Dendritic cell treated with granulocyte-macrophage colony-stimulating factor and Interleukin-4, amounts not matched to agents 40 ng/mL and 50 ng/mL, for 4 days (primary cell): ENCODE results near the gene NKTR.

Experiments
- H3K27ac Mint-ChIP-seq: one replicate; pipeline ENCODE4 v1.8.0; 2022; ENCODE audit warnings: mild to moderate bottlenecking, mixed read lengths
- H3K27me3 Mint-ChIP-seq: one replicate; pipeline ENCODE4 v1.8.0; 2022; ENCODE audit warnings: mild to moderate bottlenecking, mixed read lengths
- H3K36me3 Mint-ChIP-seq: one replicate; pipeline ENCODE4 v1.8.0; 2022; ENCODE audit warnings: low read depth, mixed read lengths
- H3K4me1 Mint-ChIP-seq: one replicate; pipeline ENCODE4 v1.8.0; 2022; ENCODE audit warnings: low read depth, mixed read lengths
- H3K4me3 Mint-ChIP-seq: one replicate; pipeline ENCODE4 v1.8.0; 2022; ENCODE audit warnings: mild to moderate bottlenecking, moderate library complexity, mixed read lengths
- H3K9me3 Mint-ChIP-seq: one replicate; pipeline ENCODE4 v1.8.0; 2022; ENCODE audit warnings: mixed read lengths
- intact Hi-C: fragments of 100-400 bp; cut with micrococcal nuclease; formaldehyde crosslinking; loops from one replicate; pipeline ENCODE4 v1.15.0; 2022

NKTR gene

GRCh38 chr3:42649006-42649405 lies 48.5 kb downstream of the NKTR start:
- Mint-ChIP-seq H3K27me3 (no peaks in the 10 kb centered on the region), H3K27ac (no peak overlapping the region), H3K4me3 (no peak overlapping the region), H3K9me3 (no peaks in the 10 kb centered on the region), H3K4me1 (peaks cover 59% of the 10 kb centered on the region), H3K36me3 (peaks cover 79% of the 10 kb centered on the region)
- intact Hi-C loops, result no loop called here

- H3K27ac Mint-ChIP-seq, result peak overlapping the region; percentile 45
- H3K4me3 Mint-ChIP-seq, result no peak overlapping the region
- no peaks in the 10 kb centered on the region for H3K27me3 Mint-ChIP-seq
- H3K9me3 Mint-ChIP-seq, result no peaks in the 10 kb centered on the region
- H3K4me1 Mint-ChIP-seq, result peaks cover 59% of the 10 kb centered on the region
- intact Hi-C loops, result loop anchor here (5.0 kb wide), 2 partner anchors 67 to 98 kb away; partner anchors contain the start of gene SEC22C
- peaks cover 72% of the 10 kb centered on the region for H3K36me3 Mint-ChIP-seq
Observed at GRCh38 chr3:42649783-42650182, 49.3 kb downstream of the NKTR start.

GRCh38 chr3:42651248-42652091 lies 51.0 kb downstream of the NKTR start:
- Mint-ChIP-seq H3K27ac (peak overlapping the region; percentile 90), H3K36me3 (peaks cover 63% of the 10 kb centered on the region), H3K27me3 (no peaks in the 10 kb centered on the region), H3K4me3 (no peak overlapping the region), H3K9me3 (no peaks in the 10 kb centered on the region), H3K4me1 (peaks cover 75% of the 10 kb centered on the region)
- intact Hi-C loops, result loop anchor here (5.0 kb wide), 2 partner anchors 69 to 96 kb away; partner anchors contain the start of gene SEC22C

- no peaks in the 10 kb centered on the region for H3K27me3 Mint-ChIP-seq
- no peak overlapping the region for H3K4me3 Mint-ChIP-seq
- H3K4me1 Mint-ChIP-seq, result peaks cover 77% of the 10 kb centered on the region
- H3K36me3 Mint-ChIP-seq, result peaks cover 58% of the 10 kb centered on the region
- H3K9me3 Mint-ChIP-seq, result no peaks in the 10 kb centered on the region
- intact Hi-C loops, result loop anchor here (5.0 kb wide), 2 partner anchors 70 to 95 kb away; partner anchors contain the start of gene SEC22C
- H3K27ac Mint-ChIP-seq, result peak overlapping the region; percentile 90
Observed at GRCh38 chr3:42652251-42652610, 51.7 kb downstream of the NKTR start.

GRCh38 chr3:42652611-42653302 lies 52.3 kb downstream of the NKTR start:
- H3K27ac Mint-ChIP-seq, result peak overlapping the region; percentile 90
- no peaks in the 10 kb centered on the region for H3K9me3 Mint-ChIP-seq
- no peaks in the 10 kb centered on the region for H3K27me3 Mint-ChIP-seq
- peaks cover 58% of the 10 kb centered on the region for H3K36me3 Mint-ChIP-seq
- peaks cover 81% of the 10 kb centered on the region for H3K4me1 Mint-ChIP-seq
- intact Hi-C loops, result loop anchor here (5.0 kb wide), 2 partner anchors 70 to 95 kb away; partner anchors contain the start of gene SEC22C
- peak overlapping the region; percentile 89 for H3K4me3 Mint-ChIP-seq

- Mint-ChIP-seq H3K27ac (peak overlapping the region; percentile 90), H3K4me3 (peak overlapping the region; percentile 89), H3K4me1 (peaks cover 80% of the 10 kb centered on the region), H3K27me3 (no peaks in the 10 kb centered on the region), H3K36me3 (peaks cover 58% of the 10 kb centered on the region), H3K9me3 (no peaks in the 10 kb centered on the region)
- intact Hi-C loops, result loop anchor here (5.0 kb wide), 2 partner anchors 71 to 94 kb away; partner anchors contain the start of gene SEC22C
Observed at GRCh38 chr3:42653303-42653559, 52.7 kb downstream of the NKTR start.

- H3K27me3 Mint-ChIP-seq, result no peaks in the 10 kb centered on the region
- intact Hi-C loops, result loop anchor here (2.0 to 5.0 kb wide), 3 partner anchors 53 to 94 kb away; partner anchors contain the start of genes NKTR and SEC22C
- H3K4me3 Mint-ChIP-seq, result peak within 1 kb of the TSS; percentile 89
- H3K36me3 Mint-ChIP-seq, result peaks cover 61% of the 10 kb centered on the region
- no peaks in the 10 kb centered on the region for H3K9me3 Mint-ChIP-seq
- H3K4me1 Mint-ChIP-seq, result peaks cover 86% of the 10 kb centered on the region
- peak within 1 kb of the TSS; percentile 90 for H3K27ac Mint-ChIP-seq
Observed at GRCh38 chr3:42653560-42654330, 53.3 kb downstream of the NKTR start, which contains the start of gene ZBTB47. ZBTB47 (plus strand) TSS chr3:42653697; CDS start chr3:42658356, 4,659 bp downstream.

- intact Hi-C loops, result loop anchor here (2.0 to 5.0 kb wide), 3 partner anchors 54 to 93 kb away; partner anchors contain the start of genes NKTR and SEC22C
- Mint-ChIP-seq H3K4me1 (peaks cover 86% of the 10 kb centered on the region), H3K4me3 (peak overlapping the region; percentile 89), H3K36me3 (peaks cover 61% of the 10 kb centered on the region), H3K27ac (peak overlapping the region; percentile 90), H3K9me3 (no peaks in the 10 kb centered on the region), H3K27me3 (no peaks in the 10 kb centered on the region)
Observed at GRCh38 chr3:42654331-42655201, 54.1 kb downstream of the NKTR start.

GRCh38 chr3:42655331-42655888 lies 54.9 kb downstream of the NKTR start:
- H3K4me3 Mint-ChIP-seq, result peak overlapping the region; percentile 63
- peak overlapping the region; percentile 34 for H3K27ac Mint-ChIP-seq

GRCh38 chr3:42655980-42656679 lies 55.6 kb downstream of the NKTR start:
- H3K9me3 Mint-ChIP-seq, result no peaks in the 10 kb centered on the region
- H3K27me3 Mint-ChIP-seq, result no peaks in the 10 kb centered on the region
- H3K27ac Mint-ChIP-seq, result no peak overlapping the region
- peaks cover 72% of the 10 kb centered on the region for H3K4me1 Mint-ChIP-seq
- intact Hi-C loops, result loop anchor here (2.0 kb wide), 1 partner anchor 55 kb away; the partner anchor contains the start of gene NKTR
- peaks cover 61% of the 10 kb centered on the region for H3K36me3 Mint-ChIP-seq
- no peak overlapping the region for H3K4me3 Mint-ChIP-seq

More at GRCh38 chr3:42655331-42655888, 54.9 kb downstream of the NKTR start:
- Mint-ChIP-seq H3K27me3 (no peaks in the 10 kb centered on the region), H3K4me1 (peaks cover 78% of the 10 kb centered on the region), H3K9me3 (no peaks in the 10 kb centered on the region), H3K36me3 (peaks cover 61% of the 10 kb centered on the region)
- intact Hi-C loops, result loop anchor here (2.0 kb wide), 1 partner anchor 55 kb away; the partner anchor contains the start of gene NKTR

GRCh38 chr3:42656680-42657610 lies 56.5 kb downstream of the NKTR start:
- no peak overlapping the region for H3K4me3 Mint-ChIP-seq
- no peak overlapping the region for H3K27ac Mint-ChIP-seq
- no peaks in the 10 kb centered on the region for H3K9me3 Mint-ChIP-seq
- intact Hi-C loops, result no loop called here
- H3K27me3 Mint-ChIP-seq, result no peaks in the 10 kb centered on the region
- peaks cover 59% of the 10 kb centered on the region for H3K36me3 Mint-ChIP-seq
- H3K4me1 Mint-ChIP-seq, result peaks cover 64% of the 10 kb centered on the region
